HEK293 (cell line): ENCODE measurements around the gene TPCN2.

ENCODE experiments used
- CTCF ChIA-PET: fragments of 350-600 bp; formaldehyde crosslinking; extraction: SDS; loops from one replicate; lab custom pipeline; 2021; ENCODE audit warnings: antibody characterized with exemption; lab: Yijun Ruan, JAX
- POLR2A ChIA-PET: fragments of 300-600 bp; formaldehyde crosslinking; extraction: SDS; loops from one replicate; lab custom pipeline; 2020; ENCODE audit warnings: antibody characterized with exemption, inconsistent platforms; lab: Yijun Ruan, JAX
- H3K27ac ChIP-seq: fragments of 200-500 bp; sonication (Bioruptor generic); 2 replicates; pipeline ENCODE4 v1.5.1; 2014; ENCODE audit warnings: low read depth, low read length, control low read depth, inconsistent platforms; ENCODE audit errors: extremely low read depth
- H3K36me3 ChIP-seq, 2 experiments: fragments of 200-500 bp in 1 of 2; sonication (Bioruptor generic) in 1 of 2; 1 replicate in 1 of 2; 2 replicates in 1 of 2; pipeline ENCODE4 v1.5.1; 2014 to 2017; ENCODE audit warnings: inconsistent platforms in 2 of 2, low read length in 2 of 2; ENCODE audit not compliant: control insufficient read depth in 2 of 2, insufficient read depth in 1 of 2
- H3K4me1 ChIP-seq: fragments of 200-500 bp; sonication (Bioruptor generic); 2 replicates; pipeline ENCODE4 v1.5.1; 2014; ENCODE audit warnings: mild to moderate bottlenecking, low read length, inconsistent platforms; ENCODE audit not compliant: control insufficient read depth, insufficient read depth
- H3K4me3 ChIP-seq: 2 replicates; pipeline ENCODE4 v1.5.1; 2011; ENCODE audit warnings: low read depth, mild to moderate bottlenecking, control low read depth, low read length, moderate library complexity
- H3K9me3 ChIP-seq: fragments of 200-500 bp; sonication (Bioruptor generic); 2 replicates; pipeline ENCODE4 v1.5.1; 2014; ENCODE audit warnings: low read depth, low read length, inconsistent platforms; ENCODE audit not compliant: control insufficient read depth, insufficient read depth
- BCL11A ChIP-seq: fragments of 450-650 bp; formaldehyde crosslinking; IDR thresholded peaks from 2 replicates; pipeline ENCODE4 v1.5.1; 2016; ENCODE audit warnings: low read depth, missing biosample characterization, missing genetic modification characterization
- EGR2 ChIP-seq: fragments of 450-650 bp; formaldehyde crosslinking; IDR thresholded peaks from 2 replicates; pipeline ENCODE4 v1.5.1; 2016; ENCODE audit warnings: low read depth, missing biosample characterization, missing genetic modification characterization
- GLIS2 ChIP-seq: fragments of 450-650 bp; formaldehyde crosslinking; IDR thresholded peaks from 2 replicates; pipeline ENCODE4 v1.5.1; 2016; ENCODE audit warnings: missing biosample characterization, missing genetic modification characterization
- HOXC10 ChIP-seq: sonication (generic); formaldehyde crosslinking; IDR thresholded peaks from 2 replicates; pipeline ENCODE4 v1.8.1; 2023; ENCODE audit warnings: mild to moderate bottlenecking, missing genetic modification reagents
- SCRT1 ChIP-seq: fragments of 450-650 bp; formaldehyde crosslinking; IDR thresholded peaks from 2 replicates; pipeline ENCODE4 v1.5.1; 2016; ENCODE audit warnings: missing biosample characterization, missing genetic modification characterization, borderline replicate concordance
- TCF7L2 ChIP-seq: IDR thresholded peaks from 2 replicates; pipeline ENCODE4 v1.6.1; 2011; ENCODE audit warnings: low read depth, mild to moderate bottlenecking, inconsistent platforms, low read length, moderate library complexity, borderline replicate concordance
- ZNF114 ChIP-seq: fragments of 450-650 bp; formaldehyde crosslinking; IDR thresholded peaks from 2 replicates; pipeline ENCODE4 v1.5.0; 2017; ENCODE audit warnings: missing biosample characterization, missing genetic modification characterization
- ZNF133 ChIP-seq: fragments of 450-650 bp; formaldehyde crosslinking; IDR thresholded peaks from 2 replicates; pipeline ENCODE4 v1.5.1; 2016; ENCODE audit warnings: missing biosample characterization, missing genetic modification characterization
- ZNF335 ChIP-seq: fragments of 450-650 bp; formaldehyde crosslinking; conservative IDR thresholded peaks from 2 replicates; pipeline ENCODE4 v1.5.1; 2016; ENCODE audit warnings: missing biosample characterization, missing genetic modification characterization
- ZNF341 ChIP-seq: fragments of 450-650 bp; formaldehyde crosslinking; IDR thresholded peaks from 2 replicates; pipeline ENCODE4; 2016; ENCODE audit warnings: low read depth, missing biosample characterization, missing genetic modification characterization
- ZNF473 ChIP-seq: fragments of 450-650 bp; formaldehyde crosslinking; IDR thresholded peaks from 2 replicates; pipeline ENCODE4 v1.5.1; 2017; ENCODE audit warnings: missing biosample characterization, missing genetic modification characterization
- ZNF501 ChIP-seq: fragments of 450-650 bp; formaldehyde crosslinking; IDR thresholded peaks from 2 replicates; pipeline ENCODE4 v1.5.1; 2016; ENCODE audit warnings: missing biosample characterization, missing genetic modification characterization
- ZNF514 ChIP-seq: fragments of 450-650 bp; formaldehyde crosslinking; IDR thresholded peaks from 2 replicates; pipeline ENCODE4 v1.5.1; 2016; ENCODE audit warnings: missing biosample characterization, missing genetic modification characterization
- ZNF529 ChIP-seq: fragments of 450-650 bp; formaldehyde crosslinking; IDR thresholded peaks from 2 replicates; pipeline ENCODE4 v1.5.1; 2017; ENCODE audit warnings: missing genetic modification characterization, missing biosample characterization; ENCODE audit not compliant: insufficient replicate concordance
- ZNF560 ChIP-seq: fragments of 450-650 bp; formaldehyde crosslinking; IDR thresholded peaks from 2 replicates; pipeline ENCODE4 v1.5.1; 2017; ENCODE audit warnings: missing biosample characterization, missing genetic modification characterization, borderline replicate concordance
- ZNF677 ChIP-seq: fragments of 450-650 bp; IDR thresholded peaks from 2 replicates; pipeline ENCODE4 v1.5.0; 2018; ENCODE audit warnings: missing biosample characterization, mild to moderate bottlenecking, missing genetic modification characterization, moderate library complexity
- ZNF768 ChIP-seq: fragments of 450-650 bp; formaldehyde crosslinking; IDR thresholded peaks from 2 replicates; pipeline ENCODE4 v1.5.1; 2018; ENCODE audit warnings: missing biosample characterization, mild to moderate bottlenecking, missing genetic modification characterization
- ZNF792 ChIP-seq: fragments of 450-650 bp; formaldehyde crosslinking; IDR thresholded peaks from 2 replicates; pipeline ENCODE4 v1.5.1; 2016; ENCODE audit warnings: missing biosample characterization, missing genetic modification characterization
- ZNF830 ChIP-seq: fragments of 450-650 bp; IDR thresholded peaks from 2 replicates; pipeline ENCODE4 v1.5.0; 2018; ENCODE audit warnings: missing biosample characterization, missing genetic modification characterization, low read depth, mild to moderate bottlenecking, moderate library complexity
- TF ChIP-seq, protein P1 (sequence below): fragments of 450-650 bp; formaldehyde crosslinking; conservative IDR thresholded peaks from 2 replicates; pipeline ENCODE4 v1.5.1; 2016; ENCODE audit warnings: low read depth, missing biosample characterization, missing genetic modification characterization
- TF ChIP-seq, protein P2 (sequence below): fragments of 450-650 bp; formaldehyde crosslinking; IDR thresholded peaks from 2 replicates; pipeline ENCODE4 v1.5.1; 2016; ENCODE audit warnings: missing biosample characterization, missing genetic modification characterization
- TF ChIP-seq, protein P3 (sequence below): fragments of 450-650 bp; formaldehyde crosslinking; IDR thresholded peaks from 2 replicates; pipeline ENCODE4 v1.5.1; 2016; ENCODE audit warnings: missing biosample characterization, missing genetic modification characterization

Gene TPCN2

DNA sequence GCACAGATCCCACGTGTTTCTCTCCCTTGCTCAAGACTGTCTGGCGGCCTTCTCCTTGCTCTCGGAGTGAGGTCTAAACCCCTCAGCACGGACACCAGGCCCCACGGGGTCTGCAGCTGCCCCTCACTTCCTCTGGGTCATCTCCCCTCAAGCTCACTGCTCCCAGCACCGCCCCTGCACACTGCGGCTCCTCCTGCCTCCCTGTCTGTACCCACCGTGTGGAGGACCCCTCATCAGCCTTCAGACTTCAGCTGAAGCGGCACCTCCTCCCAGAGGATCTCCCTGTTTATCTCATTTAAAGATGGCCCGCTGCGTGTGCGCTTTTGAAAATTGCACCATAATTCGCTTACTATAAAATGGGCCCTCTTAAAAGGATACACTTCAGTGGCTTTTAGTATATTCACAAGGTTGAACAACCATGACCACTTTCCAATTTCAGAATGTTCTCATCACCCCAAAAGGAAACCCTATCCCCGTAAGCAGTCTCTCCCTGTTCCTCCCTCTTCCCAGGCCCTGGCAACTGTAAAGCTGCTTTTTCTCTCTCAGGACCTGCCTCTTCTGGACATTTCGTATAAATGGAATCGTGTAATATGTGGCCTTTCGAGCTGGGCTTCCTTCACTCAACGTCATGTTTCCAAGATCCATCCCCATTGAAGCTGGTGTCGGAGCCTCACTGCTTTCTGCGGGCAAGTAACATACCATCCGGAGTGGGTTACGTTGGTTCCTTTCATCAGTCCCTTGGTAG is 14.4 kb upstream of the TPCN2 start:
- H3K9me3 ChIP-seq, result no peaks in the 10 kb centered on the region
- CTCF ChIA-PET, result interaction anchor here (0.6 to 0.9 kb wide), 4 partner anchors 10 to 796 kb away, joined by 3 to 6 read pairs (median 3); no protein-coding TSS in a partner anchor
- no peak for TF ChIP-seq GLIS2
- no peak for TF ChIP-seq HOXC10
- no peak for TF ChIP-seq TCF7L2
- no peak for TF ChIP-seq ZNF830 (tag by site-specific recombination)
- no peak for TF ChIP-seq BCL11A (tag by site-specific recombination)
- TF ChIP-seq ZNF529 (tag by site-specific recombination), result no peak
- TF ChIP-seq, protein P1, sequence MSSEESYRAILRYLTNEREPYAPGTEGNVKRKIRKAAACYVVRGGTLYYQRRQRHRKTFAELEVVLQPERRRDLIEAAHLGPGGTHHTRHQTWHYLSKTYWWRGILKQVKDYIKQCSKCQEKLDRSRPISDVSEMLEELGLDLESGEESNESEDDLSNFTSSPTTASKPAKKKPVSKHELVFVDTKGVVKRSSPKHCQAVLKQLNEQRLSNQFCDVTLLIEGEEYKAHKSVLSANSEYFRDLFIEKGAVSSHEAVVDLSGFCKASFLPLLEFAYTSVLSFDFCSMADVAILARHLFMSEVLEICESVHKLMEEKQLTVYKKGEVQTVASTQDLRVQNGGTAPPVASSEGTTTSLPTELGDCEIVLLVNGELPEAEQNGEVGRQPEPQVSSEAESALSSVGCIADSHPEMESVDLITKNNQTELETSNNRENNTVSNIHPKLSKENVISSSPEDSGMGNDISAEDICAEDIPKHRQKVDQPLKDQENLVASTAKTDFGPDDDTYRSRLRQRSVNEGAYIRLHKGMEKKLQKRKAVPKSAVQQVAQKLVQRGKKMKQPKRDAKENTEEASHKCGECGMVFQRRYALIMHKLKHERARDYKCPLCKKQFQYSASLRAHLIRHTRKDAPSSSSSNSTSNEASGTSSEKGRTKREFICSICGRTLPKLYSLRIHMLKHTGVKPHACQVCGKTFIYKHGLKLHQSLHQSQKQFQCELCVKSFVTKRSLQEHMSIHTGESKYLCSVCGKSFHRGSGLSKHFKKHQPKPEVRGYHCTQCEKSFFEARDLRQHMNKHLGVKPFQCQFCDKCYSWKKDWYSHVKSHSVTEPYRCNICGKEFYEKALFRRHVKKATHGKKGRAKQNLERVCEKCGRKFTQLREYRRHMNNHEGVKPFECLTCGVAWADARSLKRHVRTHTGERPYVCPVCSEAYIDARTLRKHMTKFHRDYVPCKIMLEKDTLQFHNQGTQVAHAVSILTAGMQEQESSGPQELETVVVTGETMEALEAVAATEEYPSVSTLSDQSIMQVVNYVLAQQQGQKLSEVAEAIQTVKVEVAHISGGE (tag by site-specific recombination), result no peak
- TF ChIP-seq ZNF473 (tag by site-specific recombination), result no peak
- no peak for TF ChIP-seq ZNF514 (tag by site-specific recombination)
- no peak for TF ChIP-seq ZNF114 (tag by site-specific recombination)
- TF ChIP-seq, protein P2, sequence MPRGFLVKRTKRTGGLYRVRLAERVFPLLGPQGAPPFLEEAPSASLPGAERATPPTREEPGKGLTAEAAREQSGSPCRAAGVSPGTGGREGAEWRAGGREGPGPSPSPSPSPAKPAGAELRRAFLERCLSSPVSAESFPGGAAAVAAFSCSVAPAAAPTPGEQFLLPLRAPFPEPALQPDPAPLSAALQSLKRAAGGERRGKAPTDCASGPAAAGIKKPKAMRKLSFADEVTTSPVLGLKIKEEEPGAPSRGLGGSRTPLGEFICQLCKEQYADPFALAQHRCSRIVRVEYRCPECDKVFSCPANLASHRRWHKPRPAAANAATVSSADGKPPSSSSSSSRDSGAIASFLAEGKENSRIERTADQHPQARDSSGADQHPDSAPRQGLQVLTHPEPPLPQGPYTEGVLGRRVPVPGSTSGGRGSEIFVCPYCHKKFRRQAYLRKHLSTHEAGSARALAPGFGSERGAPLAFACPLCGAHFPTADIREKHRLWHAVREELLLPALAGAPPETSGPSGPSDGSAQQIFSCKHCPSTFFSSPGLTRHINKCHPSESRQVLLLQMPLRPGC, result no peak
- no peak for TF ChIP-seq EGR2 (tag by site-specific recombination)
- TF ChIP-seq ZNF792 (tag by site-specific recombination), result no peak
- no peak for TF ChIP-seq ZNF133 (tag by site-specific recombination)

DNA sequence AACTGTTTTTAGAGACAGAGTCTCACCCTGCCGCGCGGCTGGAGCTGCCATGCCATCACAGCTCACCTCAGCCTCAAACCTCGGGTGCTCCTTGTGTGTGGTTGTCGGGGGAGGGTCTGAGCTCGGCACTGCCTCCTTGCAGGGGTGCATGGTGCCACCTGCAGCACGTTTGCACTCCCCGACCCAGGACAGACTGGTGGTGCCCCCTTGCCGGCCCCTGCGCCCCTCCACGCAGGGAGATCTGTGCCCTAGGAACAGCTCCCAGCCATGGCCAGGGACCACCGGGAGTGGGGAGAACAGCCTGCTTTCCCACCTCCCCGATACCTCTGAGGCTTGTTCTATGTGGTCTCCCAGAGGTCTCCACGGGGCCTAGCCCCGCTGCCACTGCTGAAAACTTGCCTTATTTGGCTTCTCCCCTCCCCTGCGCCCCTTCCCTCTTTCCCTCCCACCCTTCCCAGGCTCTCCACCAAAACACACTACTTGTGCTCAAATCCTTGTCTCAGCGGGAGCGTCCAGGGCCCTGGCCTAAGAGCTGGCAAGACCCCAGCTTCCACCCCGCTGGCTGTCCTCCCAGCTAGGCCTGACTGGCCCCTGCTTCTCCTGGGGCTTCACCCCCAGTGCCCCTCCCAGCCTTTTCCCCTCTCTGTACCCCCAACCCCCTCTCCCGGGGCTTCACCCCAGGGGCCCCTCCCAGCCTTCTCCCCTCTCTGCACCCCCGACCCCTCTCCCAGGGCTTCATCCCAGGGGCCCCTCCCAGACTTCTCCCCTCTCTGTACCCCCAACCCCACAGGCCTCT is 13.4 kb upstream of the TPCN2 start:
- Histone ChIP-seq H3K36me3 (no peaks in the 10 kb centered on the region), H3K4me1 (no peaks in the 10 kb centered on the region), H3K27ac (no peak overlapping the region), H3K9me3 (no peaks in the 10 kb centered on the region)
- ChIA-PET CTCF (interaction anchor here (0.6 to 0.9 kb wide), 3 partner anchors 9 to 795 kb away, joined by 3 read pairs; no protein-coding TSS in a partner anchor), POLR2A (interaction anchor here (1.5 kb wide), 1 partner anchor 13 kb away, joined by 6 read pairs; the partner anchor contains the start of gene TPCN2)
- no peak for TF ChIP-seq ZNF560
- no peak for TF ChIP-seq ZNF473 (tag by site-specific recombination)
- TF ChIP-seq ZNF677 (tag by site-specific recombination), result no peak
- no peak for TF ChIP-seq ZNF335 (tag by site-specific recombination)
- no peak for TF ChIP-seq ZNF501
- TF ChIP-seq SCRT1, result no peak
- TF ChIP-seq ZNF341, result no peak
- TF ChIP-seq, protein P3, sequence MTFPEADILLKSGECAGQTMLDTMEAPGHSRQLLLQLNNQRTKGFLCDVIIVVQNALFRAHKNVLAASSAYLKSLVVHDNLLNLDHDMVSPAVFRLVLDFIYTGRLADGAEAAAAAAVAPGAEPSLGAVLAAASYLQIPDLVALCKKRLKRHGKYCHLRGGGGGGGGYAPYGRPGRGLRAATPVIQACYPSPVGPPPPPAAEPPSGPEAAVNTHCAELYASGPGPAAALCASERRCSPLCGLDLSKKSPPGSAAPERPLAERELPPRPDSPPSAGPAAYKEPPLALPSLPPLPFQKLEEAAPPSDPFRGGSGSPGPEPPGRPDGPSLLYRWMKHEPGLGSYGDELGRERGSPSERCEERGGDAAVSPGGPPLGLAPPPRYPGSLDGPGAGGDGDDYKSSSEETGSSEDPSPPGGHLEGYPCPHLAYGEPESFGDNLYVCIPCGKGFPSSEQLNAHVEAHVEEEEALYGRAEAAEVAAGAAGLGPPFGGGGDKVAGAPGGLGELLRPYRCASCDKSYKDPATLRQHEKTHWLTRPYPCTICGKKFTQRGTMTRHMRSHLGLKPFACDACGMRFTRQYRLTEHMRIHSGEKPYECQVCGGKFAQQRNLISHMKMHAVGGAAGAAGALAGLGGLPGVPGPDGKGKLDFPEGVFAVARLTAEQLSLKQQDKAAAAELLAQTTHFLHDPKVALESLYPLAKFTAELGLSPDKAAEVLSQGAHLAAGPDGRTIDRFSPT (tag by site-specific recombination), result no peak
- TF ChIP-seq ZNF768 (tag by site-specific recombination), result no peak
- TF ChIP-seq, all 188 proteins: peak for 0
- no peak overlapping the region for H3K4me3 ChIP-seq

More for the DNA sequence above, 14.4 kb upstream of the TPCN2 start:
- POLR2A ChIA-PET, result no interaction called here
- Histone ChIP-seq H3K4me3 (no peak overlapping the region), H3K27ac (no peak overlapping the region), H3K4me1 (no peaks in the 10 kb centered on the region), H3K36me3 (no peaks in the 10 kb centered on the region)
